Measurements from ENCODE around the gene PPP2R2C. TPM values are rescaled to one million over a fixed set of nuclear protein-coding genes. Genes with fewer than 3 reads are reported as not detected.

PPP2R2C gene
- total RNA-seq, 1 experiment from 2014 or later, result 8.1 TPM

- H3K4me1 Mint-ChIP-seq, result peaks cover 18 to 21% of the 10 kb centered on the region in 2 experiments
- H3K36me3 Mint-ChIP-seq (ENCODE audit: insufficient read depth in 1 of 3, low read depth in 3 of 3), result no peaks in the 10 kb centered on the region
- Histone ChIP-seq H3K4me2 (ENCODE audit: insufficient read depth, insufficient read length, low read length) (no peak overlapping the region), H2BK120ac (ENCODE audit: low read depth, low read length, poor library complexity, severe bottlenecking) (no peak overlapping the region), H3K79me1 (ENCODE audit: insufficient read depth, low read depth, low read length, poor library complexity, severe bottlenecking) (no peaks in the 10 kb centered on the region), H3K23ac (ENCODE audit: insufficient read length, low read depth, low read length) (no peak overlapping the region), H3K18ac (ENCODE audit: insufficient read length, low read depth, low read length) (no peak overlapping the region), H2BK12ac (ENCODE audit: insufficient read length, low read depth, low read length) (no peak overlapping the region), H3K23me2 (ENCODE audit: insufficient read length, low read depth, low read length, poor library complexity, severe bottlenecking) (no peaks in the 10 kb centered on the region), H2BK15ac (ENCODE audit: low read depth, low read length) (no peak overlapping the region), H3K27me3 (ENCODE audit: insufficient read depth, low read length) (peaks cover 9% of the 10 kb centered on the region; the same call in 1 of the 2 replicates), H2BK5ac (ENCODE audit: insufficient read length, low read length) (no peak overlapping the region), H3T11ph (ENCODE audit: low read length) (no peak overlapping the region), H4K8ac (replicated peaks; ENCODE audit: insufficient read length, low read depth, low read length) (no peak overlapping the region), H2BK20ac (ENCODE audit: low read depth, low read length, poor library complexity, severe bottlenecking) (no peak overlapping the region), H4K5ac (ENCODE audit: insufficient read length, low read depth, low read length) (no peak overlapping the region), H3K14ac (ENCODE audit: insufficient read depth, low read length) (no peak overlapping the region), H3K4ac (ENCODE audit: low read depth, low read length) (no peak overlapping the region), H2AK5ac (ENCODE audit: insufficient read length, low read length) (no peak overlapping the region), H3K27ac (ENCODE audit: insufficient read length, low read depth, low read length) (no peak overlapping the region), H3K9me3 (ENCODE audit: control insufficient read depth, low read depth, low read length) (no peaks in the 10 kb centered on the region), H4K91ac (ENCODE audit: insufficient read length, low read depth, low read length) (no peak overlapping the region), H3K56ac (ENCODE audit: insufficient read length, low read depth, low read length) (no peak overlapping the region), H2AFZ (ENCODE audit: low read length) (no peak overlapping the region), H3K4me1 (ENCODE audit: insufficient read depth, low read length) (no peaks in the 10 kb centered on the region), H4K20me1 (ENCODE audit: control insufficient read depth, insufficient read depth, insufficient read length) (peaks cover under 1% of the 10 kb centered on the region), H3K79me2 (ENCODE audit: insufficient read depth, low read length) (no peaks in the 10 kb centered on the region), H3K9ac (ENCODE audit: extremely low read depth, insufficient read length, low read length) (no peak overlapping the region)
- no CpG with 5 or more reads among the region's 11 CpGs for WGBS (ENCODE audit: extremely low coverage, insufficient read length, low lambda C conversion rate)
- H3K27ac Mint-ChIP-seq, result no peak overlapping the region
- H3K27me3 Mint-ChIP-seq (ENCODE audit: low read depth), result peaks cover 42% of the 10 kb centered on the region
- H3K4me3 Mint-ChIP-seq, result no peak overlapping the region
- no peak for TF ChIP-seq CTCF (conservative IDR thresholded peaks at IDR 0.05)
- H3K9me3 Mint-ChIP-seq, result no peaks in the 10 kb centered on the region; a peak in 1 of 5 replicates
- peak; percentile 14 for DNase-seq
Measured at GRCh38 chr4:6465955-6466354, 6.5 kb downstream of the PPP2R2C start.

All from H9 (cell line).